Stimulated activated CD4-positive, alpha-beta T cell treated with anti-CD3 and anti-CD28 coated beads, Interleukin-1b, Interleukin-23, amount 100 ng/mL, for 24 hours (primary cell): ENCODE measurements around the gene USP9X.
A peak's percentile ranks its signal among the peaks of the same experiment; 100 is the strongest.
"Not testable (repeated sequence)": the region's sequence is repeated elsewhere in the genome, so short reads cannot be mapped to it uniquely, and the experiment has no call there.

Experiments
- DNase-seq, 4 experiments: peaks; one replicate each; pipeline ENCODE4 v3.0.0-alpha.2; 2020; ENCODE audit warnings: low read depth in 4 of 4, low spot score in 1 of 4

USP9X gene

GRCh38 chrX:41118156-41118555, 32.9 kb downstream of the USP9X start:
- DNase-seq = peak in 1 of 4 experiments; percentile 9

- DNase-seq = no peak
Observed at GRCh38 chrX:41119803-41120202, 34.6 kb downstream of the USP9X start.

GRCh38 chrX:41121766-41122165, 36.5 kb downstream of the USP9X start:
- DNase-seq = no peak

GRCh38 chrX:41122664-41123257, 37.5 kb downstream of the USP9X start:
- DNase-seq = no peak

GRCh38 chrX:41127477-41128192, 42.4 kb downstream of the USP9X start:
- no peak for DNase-seq

- DNase-seq = no peak
Observed at GRCh38 chrX:41128955-41129354, 43.7 kb downstream of the USP9X start.

- DNase-seq = no peak
Observed at GRCh38 chrX:41131766-41132165, 46.5 kb downstream of the USP9X start.

GRCh38 chrX:41133551-41133950, 48.3 kb downstream of the USP9X start:
- no peak for DNase-seq

GRCh38 chrX:41137589-41137988, 52.3 kb downstream of the USP9X start:
- no peak for DNase-seq

- no peak for DNase-seq
Observed at GRCh38 chrX:41142130-41142910, 57.1 kb downstream of the USP9X start.

- DNase-seq = no peak
Observed at GRCh38 chrX:41144873-41145272, 59.6 kb downstream of the USP9X start.

- no peak for DNase-seq
Observed at GRCh38 chrX:41145920-41146608, 60.8 kb downstream of the USP9X start.

- DNase-seq = no peak
Observed at GRCh38 chrX:41148553-41148952, 63.3 kb downstream of the USP9X start.

GRCh38 chrX:41150043-41150442, 64.8 kb downstream of the USP9X start:
- DNase-seq = no peak

GRCh38 chrX:41151726-41152125, 66.5 kb downstream of the USP9X start:
- DNase-seq = not testable (repeated sequence)

GRCh38 chrX:41152221-41152620, 67.0 kb downstream of the USP9X start:
- DNase-seq = no peak

GRCh38 chrX:41153448-41153847, 68.2 kb downstream of the USP9X start:
- no peak for DNase-seq

GRCh38 chrX:41153957-41154356, 68.7 kb downstream of the USP9X start:
- no peak for DNase-seq

GRCh38 chrX:41164449-41164848, 79.2 kb downstream of the USP9X start:
- no peak for DNase-seq

GRCh38 chrX:41167888-41168287, 82.6 kb downstream of the USP9X start:
- DNase-seq = no peak

- no peak for DNase-seq
Observed at GRCh38 chrX:41176263-41176662, 91.0 kb downstream of the USP9X start.

- DNase-seq = no peak
Observed at GRCh38 chrX:41177297-41177696, 92.1 kb downstream of the USP9X start.
